Measurements from ENCODE around the gene GPR75.
"Not testable (repeated sequence)": the region's sequence is repeated elsewhere in the genome, so short reads cannot be mapped to it uniquely, and the experiment has no call there.

The GPR75 gene

GRCh38 chr2:53856272-53856671 is 3.5 kb downstream of the GPR75 start:
- H3K4me1 ChIP-seq, result peaks cover 0 to 13% (median 6%) of the 10 kb centered on the region in 4 donors
- H3K9me3 ChIP-seq, result no peaks in the 10 kb centered on the region
- no peaks in the 10 kb centered on the region for H3K27me3 ChIP-seq
- H3K4me3 ChIP-seq, result no peak overlapping the region
- intact Hi-C loops (cut with DNase I; ENCODE audit: low total_unique reads), result no loop called here
- no peak overlapping the region for H3K27ac ChIP-seq
- DNase-seq, result no peak
- no peak for TF ChIP-seq CTCF (IDR thresholded peaks at IDR 0.05)
- H3K36me3 ChIP-seq, result peaks cover 0 to 31% (median 14%) of the 10 kb centered on the region in 3 donors

DNA sequence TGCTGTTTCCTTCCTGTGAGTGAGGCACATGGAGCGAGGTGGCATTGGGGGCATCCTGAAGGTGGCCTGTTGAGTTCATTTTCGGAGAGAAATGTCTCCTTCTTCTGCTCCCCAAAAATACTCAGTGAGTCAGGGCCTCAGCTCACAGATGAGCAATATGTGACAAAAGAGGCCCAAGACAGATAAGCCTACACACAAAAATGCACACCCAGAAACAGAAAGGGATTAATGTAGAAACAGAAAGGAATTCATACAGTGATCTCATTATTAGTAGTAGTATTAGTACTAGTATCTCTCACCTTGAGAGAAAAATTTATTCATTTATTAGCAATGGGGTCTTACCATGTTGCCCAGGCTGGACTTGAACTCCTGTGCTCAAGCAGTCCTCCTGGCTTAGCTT is 5.1 kb downstream of the GPR75 start:
- intact Hi-C loops (cut with DNase I; ENCODE audit: low total_unique reads), result no loop called here

DNA sequence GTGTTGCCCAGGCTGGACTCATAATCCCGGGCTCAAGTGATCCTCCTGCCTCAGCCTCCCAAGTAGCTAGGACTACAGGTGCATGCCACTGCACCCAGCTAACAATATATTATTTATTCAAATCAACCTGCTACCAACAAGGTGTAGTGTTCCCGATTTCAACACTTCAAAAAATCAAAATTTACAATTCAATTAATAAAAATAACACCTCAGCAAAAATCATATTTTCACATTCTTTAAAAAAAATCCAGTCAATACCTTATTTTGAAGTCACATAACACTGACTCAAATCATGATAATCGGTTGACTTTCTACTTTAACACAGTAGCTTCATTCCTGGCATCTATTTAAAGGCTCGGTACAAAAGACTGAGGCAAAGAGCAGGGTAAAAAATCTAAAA is 7.2 kb downstream of the GPR75 start:
- no peak overlapping the region for H3K27ac ChIP-seq
- intact Hi-C loops (cut with DNase I; ENCODE audit: low total_unique reads), result no loop called here
- peaks cover 0 to 42% (median 17%) of the 10 kb centered on the region in 3 donors for H3K36me3 ChIP-seq
- DNase-seq, result no peak
- TF ChIP-seq CTCF (IDR thresholded peaks at IDR 0.05), result no peak
- H3K9me3 ChIP-seq, result no peaks in the 10 kb centered on the region
- H3K4me1 ChIP-seq, result no peaks in the 10 kb centered on the region
- no peak overlapping the region for H3K4me3 ChIP-seq
- H3K27me3 ChIP-seq, result no peaks in the 10 kb centered on the region

More for the DNA sequence above, 5.1 kb downstream of the GPR75 start:
- Histone ChIP-seq H3K27ac (no peak overlapping the region), H3K4me3 (no peak overlapping the region), H3K27me3 (no peaks in the 10 kb centered on the region), H3K4me1 (peaks cover 0 to 7% (median 3%) of the 10 kb centered on the region in 4 donors), H3K9me3 (no peaks in the 10 kb centered on the region), H3K36me3 (peaks cover 0 to 36% (median 14%) of the 10 kb centered on the region in 3 donors)
- no peak for DNase-seq
- no peak for TF ChIP-seq CTCF (IDR thresholded peaks at IDR 0.05)

DNA sequence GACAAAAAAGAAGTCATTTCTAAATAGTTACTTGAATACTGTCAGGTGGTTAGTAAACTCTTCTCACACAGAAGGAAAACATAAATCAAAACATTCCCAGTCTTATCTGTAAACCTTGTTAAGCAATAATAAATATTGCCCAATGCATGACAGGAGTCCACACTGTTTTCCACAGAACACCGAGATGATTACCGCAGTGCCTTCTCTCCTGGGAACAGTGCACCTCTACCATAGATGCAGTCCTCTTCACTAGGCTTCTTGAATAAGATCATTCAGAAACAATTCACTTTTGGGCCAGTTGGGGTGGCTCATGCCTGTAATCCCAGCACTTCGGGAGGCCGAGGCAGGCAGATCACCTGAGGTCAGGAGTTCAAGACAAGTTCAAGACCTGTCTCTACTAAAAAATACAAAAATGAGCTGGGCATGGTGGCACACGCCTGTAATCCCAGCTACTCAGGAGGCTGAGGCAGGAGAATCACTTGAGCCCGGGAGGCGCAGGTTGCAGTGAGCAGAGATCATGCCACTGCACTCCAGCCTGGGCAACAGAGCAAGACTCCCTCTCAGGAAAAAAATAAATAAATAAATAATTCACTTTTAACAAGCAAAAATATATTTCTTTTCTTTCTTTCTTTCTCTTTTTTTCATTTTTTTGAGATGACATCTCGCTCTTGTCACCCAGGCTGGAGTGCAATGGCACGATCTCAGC is 8.6 kb downstream of the GPR75 start:
- DNase-seq; H3K4me1 ChIP-seq; H3K4me3 ChIP-seq; H3K27me3 ChIP-seq; H3K27ac ChIP-seq; intact Hi-C loops (cut with DNase I; ENCODE audit: low total_unique reads); H3K9me3 ChIP-seq: not testable (repeated sequence)
- H3K36me3 ChIP-seq, result peaks cover 0 to 42% (median 17%) of the 10 kb centered on the region in 3 donors

- Histone ChIP-seq H3K4me3 (no peak overlapping the region), H3K27me3 (no peaks in the 10 kb centered on the region), H3K4me1 (no peaks in the 10 kb centered on the region), H3K9me3 (no peaks in the 10 kb centered on the region), H3K27ac (no peak overlapping the region), H3K36me3 (peaks cover 0 to 17% (median 4%) of the 10 kb centered on the region in 3 donors)
- TF ChIP-seq CTCF (IDR thresholded peaks at IDR 0.05), result no peak
- DNase-seq, result no peak
- intact Hi-C loops (cut with DNase I; ENCODE audit: low total_unique reads), result no loop called here
Observed at GRCh38 chr2:53848062-53848461, 11.7 kb downstream of the GPR75 start.

- TF ChIP-seq CTCF (IDR thresholded peaks at IDR 0.05), result no peak
- intact Hi-C loops (cut with DNase I; ENCODE audit: low total_unique reads), result no loop called here
- peaks cover 0 to 6% (median 3%) of the 10 kb centered on the region in 3 donors for H3K36me3 ChIP-seq
- H3K9me3 ChIP-seq, result no peaks in the 10 kb centered on the region
- no peaks in the 10 kb centered on the region for H3K4me1 ChIP-seq
- no peaks in the 10 kb centered on the region for H3K27me3 ChIP-seq
- no peak overlapping the region for H3K4me3 ChIP-seq
- no peak overlapping the region for H3K27ac ChIP-seq
- no peak for DNase-seq
Observed at GRCh38 chr2:53843595-53843994, 16.2 kb downstream of the GPR75 start.

All from tibial artery (tissue), 4 donors.